HG03571 (cell line): Measurements from ENCODE around the gene POU2F2.

Experiments used
- ATAC-seq: cut with Tn5 transposase; IDR thresholded peaks from one replicate; pipeline ENCODE4 v1.9.1; 2021; ENCODE audit not compliant: unreplicated experiment

POU2F2 gene

GRCh38 chr19:42086188-42086736, 46.0 kb downstream of the POU2F2 start:
- no peak for ATAC-seq

- ATAC-seq = no peak
Observed at GRCh38 chr19:42083537-42083936, 48.7 kb downstream of the POU2F2 start.

- ATAC-seq = no peak
Observed at GRCh38 chr19:42081584-42082203, 50.6 kb downstream of the POU2F2 start.

GRCh38 chr19:42080764-42081375, 51.4 kb downstream of the POU2F2 start:
- ATAC-seq = no peak

- ATAC-seq = no peak
Observed at GRCh38 chr19:42079886-42080763, 52.1 kb downstream of the POU2F2 start.

- ATAC-seq = no peak
Observed at GRCh38 chr19:42079276-42079669, 53.0 kb downstream of the POU2F2 start.

- ATAC-seq = no peak
Observed at GRCh38 chr19:42078538-42079275, 53.5 kb downstream of the POU2F2 start.

GRCh38 chr19:42078058-42078457, 54.2 kb downstream of the POU2F2 start:
- no peak for ATAC-seq

- no peak for ATAC-seq
Observed at GRCh38 chr19:42076380-42076944, 55.8 kb downstream of the POU2F2 start.

GRCh38 chr19:42075616-42076379, 56.4 kb downstream of the POU2F2 start, which contains the start of gene ZNF574:
Gene ZNF574 (plus strand): TSS chr19:42076166. CDS start chr19:42078607, 2,441 bp downstream.
- peak; percentile 87 for ATAC-seq

- no peak for ATAC-seq
Observed at GRCh38 chr19:42075364-42075615, 57.0 kb downstream of the POU2F2 start.

- no peak for ATAC-seq
Observed at GRCh38 chr19:42074513-42075363, 57.5 kb downstream of the POU2F2 start.

- no peak for ATAC-seq
Observed at GRCh38 chr19:42071247-42071646, 61.0 kb downstream of the POU2F2 start.

GRCh38 chr19:42069619-42070351, 62.5 kb downstream of the POU2F2 start, which contains the start of gene GRIK5:
Gene GRIK5 (minus strand): TSS chr19:42070206. CDS start chr19:42065770, 4,436 bp downstream.
- ATAC-seq = no peak

GRCh38 chr19:42068756-42069571, 63.3 kb downstream of the POU2F2 start:
- no peak for ATAC-seq

GRCh38 chr19:42068361-42068755, 63.9 kb downstream of the POU2F2 start:
- ATAC-seq = no peak

- no peak for ATAC-seq
Observed at GRCh38 chr19:42067315-42067888, 64.8 kb downstream of the POU2F2 start.
